BLaER1 (cell line): ENCODE measurements around the gene CCDC93.

Experiments used
- H3K27ac ChIP-seq: shearing (Covaris generic); formaldehyde crosslinking; 2 replicates; pipeline ENCODE4 v1.8.1; 2022
- H3K27me3 ChIP-seq: shearing (Covaris generic); formaldehyde crosslinking; 2 replicates; pipeline ENCODE4 v1.8.1; 2022
- H3K36me3 ChIP-seq: shearing (Covaris generic); formaldehyde crosslinking; 2 replicates; pipeline ENCODE4 v1.8.1; 2022
- H3K4me1 ChIP-seq: shearing (Covaris generic); formaldehyde crosslinking; 2 replicates; pipeline ENCODE4 v1.8.1; 2022
- H3K4me2 ChIP-seq: shearing (Covaris generic); formaldehyde crosslinking; 2 replicates; pipeline ENCODE4 v1.8.1; 2022
- H3K4me3 ChIP-seq: shearing (Covaris generic); formaldehyde crosslinking; 2 replicates; pipeline ENCODE4 v1.8.1; 2022
- H3K9ac ChIP-seq: shearing (Covaris generic); formaldehyde crosslinking; 2 replicates; pipeline ENCODE4 v1.8.1; 2022
- H3K9me3 ChIP-seq: shearing (Covaris generic); formaldehyde crosslinking; 2 replicates; pipeline ENCODE4 v1.8.1; 2022
- H4K20me1 ChIP-seq: shearing (Covaris generic); formaldehyde crosslinking; 2 replicates; pipeline ENCODE4 v1.8.1; 2022
- Cebpa-rat ChIP-seq: shearing (Covaris generic); IDR thresholded peaks from 2 replicates; pipeline ENCODE4 v1.8.1; 2022

Gene CCDC93

DNA sequence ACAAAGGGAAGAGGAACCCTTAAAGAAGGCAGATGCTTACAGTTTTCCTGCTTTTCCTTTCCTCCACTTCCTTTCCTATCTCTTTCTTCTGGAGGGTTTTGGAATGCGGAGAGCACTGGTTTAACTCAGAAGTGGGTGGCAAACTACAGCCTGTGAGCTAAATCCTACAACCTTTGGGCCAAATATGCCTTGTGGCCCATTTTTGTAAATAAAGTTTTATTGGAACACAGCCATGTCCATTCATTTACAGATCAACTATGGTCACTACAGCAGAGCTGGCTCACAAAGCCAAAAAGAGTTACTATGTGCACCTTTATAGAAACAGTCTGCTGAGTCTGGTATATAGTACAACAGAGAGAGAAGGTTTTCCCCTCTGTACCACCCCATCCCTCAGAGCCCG, 69.1 kb downstream of the CCDC93 start:
- Histone ChIP-seq H4K20me1 (no peaks in the 10 kb centered on the region), H3K4me1 (no peaks in the 10 kb centered on the region), H3K27ac (no peak overlapping the region), H3K27me3 (no peaks in the 10 kb centered on the region), H3K36me3 (peaks cover 100% of the 10 kb centered on the region), H3K4me2 (no peak overlapping the region), H3K4me3 (no peak overlapping the region), H3K9me3 (no peaks in the 10 kb centered on the region), H3K9ac (no peak overlapping the region)
- no peak for TF ChIP-seq Cebpa-rat

- Histone ChIP-seq H3K4me3 (no peak overlapping the region), H3K36me3 (peaks cover 100% of the 10 kb centered on the region), H3K27me3 (no peaks in the 10 kb centered on the region), H3K4me1 (no peaks in the 10 kb centered on the region), H3K9me3 (no peaks in the 10 kb centered on the region), H3K27ac (no peak overlapping the region), H3K4me2 (no peak overlapping the region), H4K20me1 (no peaks in the 10 kb centered on the region), H3K9ac (no peak overlapping the region)
- TF ChIP-seq Cebpa-rat = no peak
Observed at GRCh38 chr2:117943013-117943672, 70.7 kb downstream of the CCDC93 start.

DNA sequence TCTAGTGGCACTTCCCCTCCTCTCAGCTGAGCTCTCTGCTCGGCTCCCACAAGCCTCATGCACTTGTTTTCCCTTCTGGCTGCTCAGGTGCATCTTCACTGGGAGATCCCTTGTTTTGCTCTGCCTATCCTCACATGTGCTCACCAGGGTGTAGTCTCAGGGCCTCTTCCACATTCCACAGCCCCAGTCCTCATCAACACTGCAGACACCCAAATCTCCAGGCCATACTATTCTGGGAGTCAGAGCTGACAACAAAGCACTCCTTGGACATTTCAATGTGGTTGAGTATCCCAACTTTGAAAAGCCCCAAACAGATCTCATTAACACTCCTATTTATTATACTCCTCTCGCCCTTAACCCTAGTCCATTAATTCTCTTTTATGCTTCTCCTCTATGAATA, 71.3 kb downstream of the CCDC93 start:
- no peaks in the 10 kb centered on the region for H3K9me3 ChIP-seq
- no peaks in the 10 kb centered on the region for H3K4me1 ChIP-seq
- H3K27ac ChIP-seq = no peak overlapping the region
- no peak overlapping the region for H3K9ac ChIP-seq
- H3K4me3 ChIP-seq = no peak overlapping the region
- peaks cover 100% of the 10 kb centered on the region for H3K36me3 ChIP-seq
- TF ChIP-seq Cebpa-rat = no peak
- no peak overlapping the region for H3K4me2 ChIP-seq
- no peaks in the 10 kb centered on the region for H3K27me3 ChIP-seq
- no peaks in the 10 kb centered on the region for H4K20me1 ChIP-seq

DNA sequence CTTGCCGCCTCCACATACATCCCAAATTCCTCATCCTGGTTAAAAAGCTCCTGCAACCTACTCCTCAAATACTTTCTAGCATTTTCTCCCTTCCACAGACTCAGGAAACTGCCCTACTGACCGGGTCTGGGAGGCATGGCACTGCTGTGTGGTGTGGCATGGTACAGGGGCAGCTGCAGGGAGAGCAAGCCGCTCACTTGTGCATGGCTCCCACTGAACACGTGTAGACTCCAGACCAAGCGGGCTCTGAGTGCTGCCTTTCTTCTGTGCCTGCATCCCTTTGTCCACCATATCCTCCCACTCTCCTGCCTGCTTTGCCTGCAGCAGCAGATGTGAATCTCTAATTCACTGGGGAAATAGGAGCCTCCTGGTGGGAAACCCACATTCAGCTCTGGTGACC, 72.2 kb downstream of the CCDC93 start:
- Histone ChIP-seq H3K27ac (no peak overlapping the region), H3K36me3 (peaks cover 100% of the 10 kb centered on the region)

DNA sequence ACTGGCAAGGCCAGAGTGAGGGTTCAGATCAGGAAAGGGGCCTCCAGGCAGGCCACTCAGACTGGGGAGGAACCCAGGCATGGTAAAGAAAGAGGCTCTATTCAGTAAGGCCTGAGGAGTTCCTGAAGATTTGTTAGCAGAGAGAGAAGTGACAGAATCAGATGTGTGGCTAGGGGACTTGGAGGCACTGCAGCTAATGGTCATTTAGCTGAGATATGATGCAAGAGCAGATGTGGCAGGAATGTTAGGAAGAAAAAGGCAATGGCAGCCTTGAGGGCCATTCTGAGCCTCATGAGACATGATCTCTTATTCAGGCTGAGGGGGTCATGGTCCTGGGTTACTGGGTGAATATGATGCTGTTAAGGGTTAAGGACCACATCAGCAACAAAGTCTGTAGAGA, 73.4 kb downstream of the CCDC93 start:
- no peak overlapping the region for H3K4me2 ChIP-seq
- H3K27ac ChIP-seq = no peak overlapping the region
- no peaks in the 10 kb centered on the region for H3K9me3 ChIP-seq
- no peak overlapping the region for H3K4me3 ChIP-seq
- H3K4me1 ChIP-seq = no peaks in the 10 kb centered on the region
- H3K9ac ChIP-seq = no peak overlapping the region
- H3K27me3 ChIP-seq = no peaks in the 10 kb centered on the region
- peaks cover 100% of the 10 kb centered on the region for H3K36me3 ChIP-seq
- TF ChIP-seq Cebpa-rat = no peak
- H4K20me1 ChIP-seq = no peaks in the 10 kb centered on the region

More for the DNA sequence above, 72.2 kb downstream of the CCDC93 start:
- no peaks in the 10 kb centered on the region for H4K20me1 ChIP-seq
- no peak for TF ChIP-seq Cebpa-rat
- no peaks in the 10 kb centered on the region for H3K27me3 ChIP-seq
- no peaks in the 10 kb centered on the region for H3K4me1 ChIP-seq
- H3K9me3 ChIP-seq = no peaks in the 10 kb centered on the region
- H3K4me2 ChIP-seq = no peak overlapping the region
- H3K4me3 ChIP-seq = no peak overlapping the region
- H3K9ac ChIP-seq = no peak overlapping the region

DNA sequence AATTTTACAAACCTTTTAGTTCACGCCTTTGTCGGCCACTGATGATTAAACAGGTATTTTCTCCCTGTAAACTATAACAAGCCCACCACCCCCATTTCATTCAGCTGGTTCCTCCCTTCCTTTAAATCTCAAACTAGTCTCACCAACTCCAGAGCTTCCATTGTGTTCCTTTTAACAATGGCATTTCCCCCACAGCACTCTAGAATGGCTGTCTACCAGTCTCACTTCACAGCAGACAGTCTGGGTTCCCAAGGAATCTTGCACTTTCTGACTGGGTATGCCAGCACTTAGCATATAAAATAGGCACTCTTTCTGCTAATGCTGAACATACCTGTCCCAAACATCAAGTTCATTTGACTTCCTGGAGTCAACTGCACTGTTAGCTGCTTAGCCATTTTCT, 75.3 kb downstream of the CCDC93 start:
- Histone ChIP-seq H3K4me2 (no peak overlapping the region), H3K27ac (no peak overlapping the region), H3K9ac (no peak overlapping the region), H4K20me1 (no peaks in the 10 kb centered on the region), H3K4me3 (no peak overlapping the region), H3K4me1 (no peaks in the 10 kb centered on the region), H3K9me3 (no peaks in the 10 kb centered on the region), H3K36me3 (peaks cover 100% of the 10 kb centered on the region), H3K27me3 (no peaks in the 10 kb centered on the region)
- no peak for TF ChIP-seq Cebpa-rat

- Histone ChIP-seq H3K27ac (no peak overlapping the region), H3K4me3 (no peak overlapping the region), H3K4me2 (no peak overlapping the region), H3K4me1 (no peaks in the 10 kb centered on the region), H3K27me3 (no peaks in the 10 kb centered on the region), H3K9me3 (no peaks in the 10 kb centered on the region), H3K36me3 (peaks cover 100% of the 10 kb centered on the region), H3K9ac (no peak overlapping the region), H4K20me1 (no peaks in the 10 kb centered on the region)
- no peak for TF ChIP-seq Cebpa-rat
Observed at GRCh38 chr2:117936871-117937428, 76.9 kb downstream of the CCDC93 start.

DNA sequence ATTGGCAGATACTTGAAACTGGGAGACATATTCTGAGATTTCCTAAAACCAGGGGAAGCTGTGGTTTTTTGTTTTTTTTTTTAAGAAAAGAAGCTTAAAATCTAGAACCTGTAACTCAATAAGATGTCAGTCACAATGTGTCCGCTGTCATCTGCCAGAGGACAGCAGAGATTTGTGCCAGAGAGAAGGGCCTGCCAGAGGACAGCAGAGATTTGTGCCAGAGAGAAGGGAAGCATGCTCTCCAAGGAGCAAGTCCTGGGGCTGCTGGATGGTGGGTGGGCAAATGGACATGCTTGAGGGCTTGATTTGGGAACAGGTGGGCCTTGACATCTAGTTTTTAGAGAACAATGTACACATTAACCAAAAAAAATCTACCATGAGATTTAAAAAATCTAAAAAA, 77.9 kb downstream of the CCDC93 start:
- peaks cover 100% of the 10 kb centered on the region for H3K36me3 ChIP-seq
- no peak overlapping the region for H3K27ac ChIP-seq
- no peak overlapping the region for H3K9ac ChIP-seq

GRCh38 chr2:117935456-117935855, 78.4 kb downstream of the CCDC93 start:
- Histone ChIP-seq H4K20me1 (no peaks in the 10 kb centered on the region), H3K4me2 (no peak overlapping the region), H3K36me3 (peaks cover 100% of the 10 kb centered on the region), H3K27me3 (no peaks in the 10 kb centered on the region), H3K4me1 (no peaks in the 10 kb centered on the region), H3K9me3 (no peaks in the 10 kb centered on the region), H3K4me3 (no peak overlapping the region), H3K9ac (no peak overlapping the region), H3K27ac (no peak overlapping the region)
- no peak for TF ChIP-seq Cebpa-rat

More for the DNA sequence above, 77.9 kb downstream of the CCDC93 start:
- H3K4me1 ChIP-seq = no peaks in the 10 kb centered on the region
- no peak overlapping the region for H3K4me3 ChIP-seq
- no peaks in the 10 kb centered on the region for H4K20me1 ChIP-seq
- H3K27me3 ChIP-seq = no peaks in the 10 kb centered on the region
- H3K9me3 ChIP-seq = no peaks in the 10 kb centered on the region
- H3K4me2 ChIP-seq = no peak overlapping the region
- TF ChIP-seq Cebpa-rat = no peak

DNA sequence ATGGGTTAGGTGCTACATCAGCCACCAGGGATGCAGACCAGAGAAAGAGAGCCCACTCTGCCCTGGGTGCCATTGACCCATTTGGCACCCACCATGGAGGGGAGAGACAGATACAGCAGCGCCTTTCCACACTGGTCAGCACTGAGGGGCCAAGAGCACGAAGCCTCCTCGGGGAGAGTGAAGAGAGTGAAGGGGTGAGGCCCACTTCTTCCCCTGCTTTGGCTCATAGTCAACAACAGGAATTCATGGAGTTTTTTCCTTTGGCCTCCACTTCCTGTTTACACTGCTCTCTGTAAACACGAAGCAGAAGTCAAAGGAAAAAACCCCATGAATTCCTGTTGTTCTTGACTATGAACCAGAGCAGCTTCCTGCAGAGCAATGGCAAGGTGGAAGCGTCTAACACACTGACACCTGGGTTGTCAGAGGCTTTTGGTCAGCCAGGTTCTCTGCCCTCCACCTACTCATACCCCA, 80.0 kb downstream of the CCDC93 start:
- Histone ChIP-seq H3K9ac (no peak overlapping the region), H3K27me3 (no peaks in the 10 kb centered on the region), H3K36me3 (peaks cover 99% of the 10 kb centered on the region), H3K4me1 (no peaks in the 10 kb centered on the region), H3K9me3 (peaks cover 8% of the 10 kb centered on the region), H3K4me3 (no peak overlapping the region), H4K20me1 (no peaks in the 10 kb centered on the region), H3K4me2 (no peak overlapping the region), H3K27ac (no peak overlapping the region)
- no peak for TF ChIP-seq Cebpa-rat

- Histone ChIP-seq H3K27me3 (no peaks in the 10 kb centered on the region), H3K4me3 (no peak overlapping the region), H3K27ac (no peak overlapping the region), H4K20me1 (no peaks in the 10 kb centered on the region), H3K9me3 (peaks cover 12% of the 10 kb centered on the region), H3K36me3 (peaks cover 85% of the 10 kb centered on the region), H3K4me2 (no peak overlapping the region), H3K4me1 (no peaks in the 10 kb centered on the region), H3K9ac (no peak overlapping the region)
- no peak for TF ChIP-seq Cebpa-rat
Observed at GRCh38 chr2:117931978-117932377, 81.9 kb downstream of the CCDC93 start.
